HG03097 (cell line): ENCODE measurements around the gene CRB1.

ENCODE experiments used
- ATAC-seq: cut with Tn5 transposase; IDR thresholded peaks from one replicate; pipeline ENCODE4 v1.9.1; 2021; ENCODE audit not compliant: unreplicated experiment, low FRiP score

Gene CRB1

GRCh38 chr1:197515421-197515820, 247.4 kb downstream of the CRB1 start:
- no peak for ATAC-seq

GRCh38 chr1:197519741-197520334, 251.8 kb downstream of the CRB1 start:
- no peak for ATAC-seq

DNA sequence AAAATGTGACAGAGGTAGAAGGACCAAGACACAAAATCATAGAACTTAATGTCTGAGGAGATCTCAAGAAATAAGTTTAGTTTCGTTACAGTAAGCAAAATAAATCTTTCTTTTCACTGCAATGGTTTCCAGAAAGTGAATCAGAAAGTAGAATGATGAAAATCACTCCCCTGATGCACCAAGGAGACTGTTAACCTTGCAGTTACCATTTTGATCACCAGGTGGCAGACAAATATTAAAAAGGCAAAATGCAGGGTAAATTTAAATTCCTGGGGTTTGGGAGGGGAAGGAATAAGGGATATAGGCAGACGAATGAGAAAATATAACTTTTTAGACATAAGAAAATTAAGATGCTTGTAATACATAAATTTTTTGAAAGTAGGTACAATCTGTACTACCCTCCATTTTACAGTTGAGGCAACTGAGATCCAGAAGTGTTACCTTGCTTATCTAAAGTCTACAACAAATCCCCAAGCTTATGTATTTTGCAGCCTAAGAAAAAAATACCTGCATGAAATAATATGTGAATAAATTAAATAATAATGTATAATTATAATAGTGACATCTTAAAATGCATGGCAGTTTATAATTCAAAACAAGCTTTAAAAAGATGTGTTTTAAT, 253.2 kb downstream of the CRB1 start:
- no peak for ATAC-seq

DNA sequence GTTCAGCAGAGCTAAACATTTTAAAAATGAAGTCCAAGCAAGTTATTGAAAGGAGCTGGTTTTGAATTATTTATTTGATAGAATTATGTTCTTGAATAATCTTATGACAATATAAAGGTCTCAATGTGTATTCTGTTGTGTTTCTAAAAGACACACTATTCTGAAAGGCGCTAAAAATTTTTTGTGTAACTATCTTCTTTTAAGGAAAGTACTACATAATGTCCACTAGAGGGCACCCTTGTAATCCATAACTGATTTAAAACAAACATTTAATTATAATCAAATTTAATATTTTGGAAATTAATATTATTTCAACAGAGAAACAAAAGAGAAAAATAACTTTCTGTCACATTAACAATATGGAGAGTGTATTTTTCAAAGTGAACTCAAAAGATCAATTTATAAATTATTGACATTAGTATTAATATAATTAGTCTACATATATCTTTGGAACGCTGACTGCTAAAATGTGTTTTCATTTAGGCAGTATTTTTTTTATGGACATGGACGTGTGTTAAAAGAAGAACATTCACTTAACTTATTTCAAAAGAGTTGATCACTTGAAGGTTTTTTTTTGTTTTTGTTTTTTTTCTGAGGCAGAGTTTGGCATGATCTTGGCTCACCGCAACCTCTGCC, 258.8 kb downstream of the CRB1 start:
- no peak for ATAC-seq
